ENCODE data around the gene ACMSD.

- TF ChIP-seq REST (IDR thresholded peaks at IDR 0.05; ENCODE audit: low read depth, low read length) (no peak), CTCF (IDR thresholded peaks at IDR 0.05) (no peak), EZH2phosphoT487 (IDR thresholded peaks at IDR 0.05; ENCODE audit: borderline replicate concordance, low read depth) (no peak), PBX3 (IDR thresholded peaks at IDR 0.05) (no peak), RFX5 (IDR thresholded peaks at IDR 0.05; ENCODE audit: low read length) (no peak), USF1 (IDR thresholded peaks at IDR 0.05; ENCODE audit: borderline replicate concordance, low read depth) (no peak), NFIC (IDR thresholded peaks at IDR 0.05; ENCODE audit: borderline replicate concordance) (no peak), MEF2A (IDR thresholded peaks at IDR 0.05; ENCODE audit: borderline replicate concordance, low read depth) (no peak), RXRA (IDR thresholded peaks at IDR 0.05; ENCODE audit: borderline replicate concordance, low read depth) (no peak), TAF1 (IDR thresholded peaks at IDR 0.05; ENCODE audit: borderline replicate concordance, low read depth, low read length) (no peak), MAX (IDR thresholded peaks at IDR 0.05; ENCODE audit: low read depth) (no peak), POLR2AphosphoS5 (IDR thresholded peaks at IDR 0.05; ENCODE audit: low read depth, low read length) (no peak), ELF1 (IDR thresholded peaks at IDR 0.05) (no peak), EP300 (IDR thresholded peaks at IDR 0.05; ENCODE audit: borderline replicate concordance in 1 of 2, low read depth in 1 of 2, low read length in 1 of 2) (no peak)
Measured at GRCh38 chr2:134835471-134835870, 2.9 kb upstream of the ACMSD start.
